GM12891 (cell line): ENCODE data around the gene TMEM259.

Experiments
- PAX5 ChIP-seq: IDR thresholded peaks from 2 replicates; pipeline ENCODE4 v1.6.1; 2011; ENCODE audit warnings: low read length, moderate library complexity, mild to moderate bottlenecking; ENCODE audit not compliant: insufficient read depth, severe bottlenecking
- POLR2A ChIP-seq: IDR thresholded peaks from 2 replicates; pipeline ENCODE4 v1.6.1; 2011; ENCODE audit warnings: low read depth, low read length, control low read depth
- POLR2AphosphoS5 ChIP-seq: IDR thresholded peaks from 2 replicates; pipeline ENCODE4 v1.6.1; 2011; ENCODE audit warnings: low read depth, low read length, control low read depth
- SPI1 ChIP-seq: IDR thresholded peaks from 2 replicates; pipeline ENCODE4 v1.6.1; 2011; ENCODE audit warnings: low read depth, low read length, control low read depth
- TAF1 ChIP-seq: IDR thresholded peaks from 2 replicates; pipeline ENCODE4 v1.6.1; 2011; ENCODE audit warnings: low read depth, low read length, control low read depth

GRCh38 chr19:1019980-1020867, 699 bp downstream of the TMEM259 start:
- TF ChIP-seq POLR2AphosphoS5 (no peak; the same call in 1 of the 2 replicates), POLR2A (no peak), TAF1 (no peak), SPI1 (no peak), PAX5 (no peak)
